Measurements from ENCODE around the gene TNK1. TPM values are rescaled to one million over a fixed set of nuclear protein-coding genes. Genes with fewer than 3 reads are reported as not detected.

The TNK1 gene
- 0.38 and 0.65 TPM in 2 replicates for total RNA-seq

DNA sequence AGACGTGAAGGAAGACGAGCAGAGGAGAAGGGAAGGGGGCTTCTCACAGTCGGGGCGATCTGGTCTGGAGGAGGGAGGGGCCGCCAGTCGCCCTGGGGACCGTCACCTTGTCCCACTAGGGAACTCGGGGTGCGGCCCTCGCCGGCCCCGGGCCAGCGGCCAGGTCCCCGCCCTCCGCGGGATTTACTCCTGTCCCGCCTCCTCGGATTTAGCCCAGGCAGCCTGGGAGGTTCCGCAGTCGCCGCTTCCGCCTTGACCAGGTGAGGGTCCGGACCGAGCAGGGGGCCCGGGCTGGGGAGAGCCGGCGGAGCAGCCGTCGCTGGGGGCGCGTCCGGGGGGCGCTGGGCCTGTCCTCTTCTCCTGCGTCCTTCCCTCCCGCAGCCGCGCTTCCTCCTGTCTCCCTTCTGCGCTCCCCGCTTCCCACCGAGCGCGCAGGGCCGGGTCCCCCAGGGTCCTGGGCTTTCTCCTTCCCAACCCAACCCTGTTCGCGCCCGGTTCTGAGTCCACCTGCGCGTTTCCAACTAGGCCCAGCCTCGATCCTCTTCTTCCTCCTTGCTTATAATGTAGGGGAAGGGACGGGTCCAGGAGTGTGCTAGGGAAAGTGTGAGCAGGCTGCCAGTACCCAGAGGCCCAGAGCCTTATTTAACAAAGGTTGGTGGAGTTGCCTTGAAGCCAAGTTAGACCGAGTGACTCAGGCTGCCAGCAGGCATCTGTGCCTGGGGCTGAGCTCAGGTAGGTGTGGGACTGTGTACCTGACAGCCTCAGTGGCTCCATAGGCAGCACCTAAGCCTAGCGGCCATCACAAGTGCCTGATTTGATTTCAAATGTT lies at the start of gene TNK1:
Gene TNK1 (plus strand): TSS at position 235 of the 829 bp plus-strand sequence. CDS start 1,838 bp downstream, outside the sequence.

DNA sequence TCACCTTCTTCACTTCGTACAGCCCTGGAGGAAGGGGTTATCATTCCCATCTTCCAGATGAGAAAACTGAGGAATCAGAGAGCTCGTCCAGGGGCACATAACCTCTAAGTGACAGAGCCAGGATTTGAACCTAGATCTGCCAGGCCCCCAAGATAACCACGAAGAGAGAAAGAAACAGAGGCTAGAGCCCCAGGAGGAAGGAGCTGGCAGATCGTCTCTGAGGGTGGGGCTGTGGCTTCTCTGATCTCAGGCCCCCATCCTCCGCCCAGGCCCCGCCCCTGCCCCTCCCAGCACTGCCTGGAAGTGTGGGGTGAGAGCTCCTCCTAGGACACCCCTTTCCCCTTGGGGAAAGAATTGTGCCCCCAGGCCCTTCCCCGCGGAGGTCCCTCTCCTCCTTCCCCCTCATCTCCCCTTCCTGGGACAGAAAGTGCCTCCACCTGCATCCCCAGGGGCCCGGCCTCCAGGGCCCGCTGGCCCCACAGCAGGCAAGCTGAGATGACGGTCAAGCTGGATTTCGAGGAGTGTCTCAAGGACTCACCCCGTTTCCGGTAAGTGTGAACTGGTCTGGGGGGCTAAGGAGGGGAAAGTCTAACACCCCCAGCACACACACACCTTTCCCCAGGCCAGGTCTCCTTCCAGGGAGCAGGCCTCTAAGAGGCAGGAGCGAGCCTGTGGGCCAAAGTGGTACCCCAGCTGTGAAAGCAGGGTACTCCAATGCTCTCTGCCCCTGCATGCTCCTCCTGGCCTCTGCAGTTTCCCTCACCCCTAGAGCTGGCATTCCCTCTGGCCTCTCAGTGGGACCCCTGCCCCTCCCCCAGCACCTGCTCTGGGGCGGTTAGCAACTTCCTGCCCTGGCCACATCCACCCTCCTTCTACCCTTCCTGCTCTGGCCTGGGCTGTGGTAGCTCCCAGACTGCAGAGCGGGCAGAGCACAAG lies 44.4 kb upstream of the TNK1 start, which contains the start of gene ACAP1:
Gene ACAP1 (plus strand): TSS at position 290 of the 936 bp plus-strand sequence. CDS start 206 bp downstream, at position 496.

DNA sequence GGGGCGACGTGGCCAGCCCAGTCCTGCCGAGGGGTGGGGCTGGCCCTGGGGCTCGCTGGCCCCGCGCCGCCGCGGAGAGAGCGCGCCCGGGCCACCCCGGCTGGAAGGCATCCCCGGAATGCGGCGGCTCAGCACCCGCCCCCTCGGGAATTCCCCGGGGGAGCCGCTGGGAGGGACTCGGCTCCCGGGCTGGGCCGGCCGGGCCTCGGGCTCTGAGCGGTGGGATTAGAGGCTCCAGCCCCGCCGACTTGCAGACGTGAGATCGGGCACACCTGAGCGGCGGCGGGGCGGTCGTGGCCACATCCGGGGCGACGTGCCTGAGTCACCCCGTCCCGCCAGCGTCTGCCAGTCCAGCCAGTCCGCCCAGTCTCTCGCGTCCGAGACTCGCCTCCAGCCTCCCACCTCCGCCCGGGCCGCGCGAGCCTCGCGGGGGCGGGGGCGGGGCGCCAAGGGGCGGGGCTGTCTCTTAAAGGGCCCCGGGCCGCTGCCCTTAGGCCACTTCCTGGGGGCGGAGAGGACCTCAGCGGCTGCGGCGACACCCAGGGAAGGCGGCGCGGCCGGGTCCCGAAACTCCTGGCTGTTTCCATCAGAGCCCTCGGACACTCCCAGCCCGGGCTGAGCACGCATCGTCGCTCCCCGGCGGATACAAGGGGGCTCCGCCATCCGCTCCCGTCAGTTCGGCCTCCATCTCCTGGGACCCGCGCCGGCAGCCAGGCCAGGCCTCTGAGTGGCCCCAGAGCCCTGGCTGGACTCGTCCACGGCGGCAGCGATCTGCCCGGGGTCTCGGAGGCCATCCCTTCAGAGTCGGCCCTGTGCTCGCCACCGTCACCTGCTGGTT lies 29.0 kb upstream of the TNK1 start, which contains the start of gene KCTD11:
Gene KCTD11 (plus strand): TSS at position 498 of the 838 bp plus-strand sequence.

DNA sequence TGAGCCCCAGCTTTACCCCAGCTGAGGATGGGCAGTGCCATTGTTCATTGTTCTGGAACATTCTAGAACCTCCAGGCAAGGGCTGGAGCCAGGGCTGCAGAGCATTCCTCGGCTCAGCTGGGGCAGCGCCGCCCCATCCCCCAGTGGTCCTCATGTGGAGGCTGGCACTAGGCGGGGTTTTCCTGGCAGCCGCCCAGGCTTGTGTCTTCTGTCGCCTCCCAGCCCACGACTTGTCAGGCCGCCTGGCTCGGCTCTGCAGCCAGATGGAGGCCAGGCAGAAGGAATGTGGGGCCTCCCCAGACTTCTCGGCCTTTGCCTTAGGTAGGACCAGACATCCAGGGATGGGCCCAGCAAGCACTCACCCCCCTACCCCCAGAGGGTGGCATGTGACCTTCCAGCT lies 25.8 kb upstream of the TNK1 start, which contains the start of gene TMEM95:
Gene TMEM95 (plus strand): TSS at position 104 of the 400 bp plus-strand sequence. CDS start 49 bp downstream, at position 153.

DNA sequence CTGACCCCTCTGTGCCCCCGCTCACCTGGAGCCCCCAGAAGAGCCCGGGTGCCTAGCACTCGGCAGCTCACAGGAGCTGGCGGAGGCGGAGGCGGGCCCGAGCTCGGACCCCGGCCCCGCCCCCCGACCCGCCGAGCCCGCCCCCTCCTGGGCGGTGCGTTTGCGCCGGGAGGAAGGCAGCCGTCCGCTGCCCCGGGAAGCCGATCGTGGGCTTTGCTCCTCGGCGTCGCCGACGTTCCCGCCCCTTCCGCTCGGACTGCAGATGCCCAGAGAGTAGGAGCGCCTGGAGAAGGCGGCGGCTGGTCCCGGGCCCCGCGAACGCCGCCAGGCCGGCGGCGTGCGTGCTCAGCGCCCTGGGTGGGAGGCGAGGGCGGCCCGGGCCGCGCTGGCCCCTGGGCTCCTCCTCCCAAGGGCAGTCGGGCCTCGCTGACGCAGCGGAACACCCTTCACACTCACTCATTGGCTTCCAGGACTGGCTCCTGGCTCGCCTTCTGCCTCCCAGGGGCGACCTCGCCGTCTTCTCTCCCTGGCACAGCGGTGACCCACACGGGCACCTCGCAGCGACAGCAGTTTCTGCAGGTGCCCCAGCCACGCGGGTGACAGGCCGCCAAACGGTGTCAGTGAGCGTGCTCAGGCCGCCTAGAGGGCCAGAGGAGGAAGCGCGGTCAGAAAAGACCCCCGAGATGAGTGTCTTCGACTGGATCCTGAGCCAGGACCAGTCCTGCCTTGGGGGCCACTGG lies 13.7 kb downstream of the TNK1 start, which contains the start of gene PLSCR3:
Gene PLSCR3 (minus strand): TSS at position 74 of the 740 bp plus-strand sequence. CDS start 415 bp downstream, outside the sequence.

DNA sequence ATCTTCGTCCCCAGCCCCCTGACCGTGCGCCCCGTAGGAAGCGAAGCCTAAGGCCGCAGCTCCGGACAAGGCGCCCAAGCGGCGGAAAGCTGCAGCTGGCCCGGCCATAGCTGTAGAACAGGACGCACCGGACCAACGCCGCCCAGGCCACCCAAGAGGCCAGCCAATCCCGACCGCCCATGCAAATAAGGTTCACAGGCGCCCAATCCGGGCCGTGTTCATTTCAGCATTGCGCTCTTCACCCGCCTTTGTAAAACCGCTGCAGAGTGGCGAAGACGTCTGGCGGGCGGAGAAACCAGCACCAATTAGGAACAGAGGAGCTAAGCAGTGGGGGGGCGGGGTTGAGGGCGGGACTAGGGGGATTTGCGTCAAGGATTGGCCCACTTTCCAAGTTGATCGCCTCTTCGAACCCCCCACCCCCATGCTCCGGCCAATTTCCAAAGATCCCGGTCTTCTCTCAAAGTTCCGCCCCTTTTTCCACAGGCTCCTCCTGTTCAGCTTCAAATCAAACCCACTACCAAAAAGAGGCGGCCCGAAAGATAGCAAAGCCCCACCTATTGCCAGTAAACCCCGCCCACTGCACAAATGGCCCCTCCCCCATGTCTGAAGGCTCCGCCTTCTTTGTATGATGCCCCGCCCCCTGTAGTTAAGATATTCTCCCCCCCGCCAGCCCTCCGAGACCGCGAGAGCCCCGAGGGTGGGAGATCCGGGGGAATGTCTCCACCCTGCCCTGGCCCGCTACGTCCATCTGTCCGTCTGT lies 23.3 kb downstream of the TNK1 start, which contains the start of gene TMEM256:
Gene TMEM256 (minus strand): TSS at position 121 of the 760 bp plus-strand sequence. CDS start 13 bp downstream, at position 108.

DNA sequence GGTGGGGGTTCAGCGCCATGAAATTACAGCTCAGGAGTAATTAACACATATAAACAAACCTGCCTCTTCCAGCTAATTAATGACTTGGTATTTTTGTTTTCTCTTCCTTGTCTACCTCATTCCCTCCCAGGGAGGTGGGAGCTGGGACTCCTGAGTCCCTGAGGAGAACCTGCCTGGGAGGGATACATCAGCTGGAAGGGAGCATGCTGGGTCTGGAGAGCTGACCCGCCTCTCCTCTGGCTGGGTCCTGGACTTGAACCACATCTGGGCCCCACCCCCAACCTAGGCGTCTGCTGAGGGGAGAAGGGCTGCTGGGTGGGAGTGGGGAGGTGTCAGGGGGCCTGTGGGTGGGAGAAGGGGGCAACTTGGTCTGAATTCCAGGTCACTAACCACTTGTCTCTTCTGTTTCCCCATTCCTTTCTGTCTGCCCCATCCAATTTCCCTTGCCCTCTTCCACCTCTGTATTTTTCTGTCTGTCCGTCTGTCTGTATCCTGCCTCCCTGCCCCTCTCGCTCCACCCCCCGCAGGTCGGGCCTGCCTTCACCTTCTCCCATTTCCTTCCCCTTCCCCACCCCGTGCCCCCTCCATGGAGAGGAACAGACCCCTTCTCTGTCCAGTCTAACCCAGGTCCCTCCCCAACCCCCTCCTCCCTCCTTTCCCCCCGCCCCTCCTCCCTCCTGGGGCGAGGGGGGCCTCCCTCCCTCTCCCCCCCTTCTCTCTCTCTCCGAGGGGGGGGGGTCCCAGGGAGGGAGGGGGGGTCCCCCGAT lies 26.8 kb downstream of the TNK1 start, which contains the start of gene NLGN2:
Gene NLGN2 (plus strand): TSS at position 361 of the 767 bp plus-strand sequence. CDS start 411 bp downstream, outside the sequence.

DNA sequence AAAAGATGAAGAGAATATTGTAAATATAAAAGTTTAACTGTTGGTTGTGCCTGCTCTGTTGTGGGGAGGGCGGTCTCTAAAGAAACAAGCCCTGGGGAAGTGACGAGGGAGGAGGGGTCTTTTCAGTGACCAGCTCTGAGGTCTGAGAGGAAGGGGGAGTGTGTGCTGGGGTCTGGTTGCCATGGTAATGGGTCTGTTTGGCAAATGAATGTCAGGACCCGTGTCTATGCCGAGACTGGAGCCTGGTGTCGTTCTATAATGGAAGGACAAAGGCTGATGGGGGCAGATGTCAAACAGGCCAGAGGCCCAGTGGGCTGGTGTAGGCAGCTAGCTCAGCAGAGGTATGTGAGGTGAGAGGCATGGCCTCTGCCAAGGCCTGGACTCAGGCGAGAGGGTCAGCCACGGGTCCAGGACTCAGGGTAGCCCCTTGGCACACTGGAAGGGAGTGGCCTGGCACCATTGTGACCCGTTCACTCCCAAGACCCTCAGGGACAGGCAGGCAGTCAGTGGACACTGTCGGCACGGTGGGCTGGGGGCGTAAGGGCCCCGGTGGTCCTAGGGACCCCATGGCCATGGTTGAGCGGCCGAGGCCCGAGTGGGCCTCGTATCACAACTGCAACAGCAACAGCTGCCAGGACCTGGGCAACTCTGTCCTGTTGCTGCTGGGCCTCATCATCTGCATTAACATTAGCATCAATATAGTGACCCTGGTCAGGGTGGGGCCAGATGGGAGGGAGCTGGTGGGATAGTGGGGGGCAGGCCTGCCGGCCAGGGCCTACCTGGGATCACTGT lies 39.1 kb downstream of the TNK1 start, which contains the start of gene SPEM1:
Gene SPEM1 (plus strand): TSS at position 506 of the 792 bp plus-strand sequence. CDS start 61 bp downstream, at position 567.

DNA sequence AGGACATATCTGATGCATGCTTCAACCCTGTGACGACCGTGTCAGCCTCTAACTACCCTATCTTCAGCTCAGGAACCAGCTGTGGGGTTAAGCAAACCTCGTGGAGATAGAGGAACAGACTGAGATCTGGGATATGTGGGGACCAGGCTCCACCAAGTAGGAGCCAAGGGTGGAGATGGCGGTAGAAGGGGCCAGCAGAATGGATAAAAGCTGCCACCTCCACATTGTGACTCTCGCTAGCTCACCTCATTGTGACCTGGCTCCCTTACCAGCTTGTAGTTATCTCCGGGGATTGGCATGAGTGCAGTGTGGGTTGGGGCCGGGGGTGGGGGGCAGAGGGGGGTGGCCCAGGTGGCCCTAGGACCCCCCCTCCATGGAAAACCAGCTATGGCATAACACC lies 44.4 kb downstream of the TNK1 start, which contains the start of gene SPEM2:
Gene SPEM2 (plus strand): TSS at position 301 of the 400 bp plus-strand sequence. CDS start 73 bp downstream, at position 374.

DNA sequence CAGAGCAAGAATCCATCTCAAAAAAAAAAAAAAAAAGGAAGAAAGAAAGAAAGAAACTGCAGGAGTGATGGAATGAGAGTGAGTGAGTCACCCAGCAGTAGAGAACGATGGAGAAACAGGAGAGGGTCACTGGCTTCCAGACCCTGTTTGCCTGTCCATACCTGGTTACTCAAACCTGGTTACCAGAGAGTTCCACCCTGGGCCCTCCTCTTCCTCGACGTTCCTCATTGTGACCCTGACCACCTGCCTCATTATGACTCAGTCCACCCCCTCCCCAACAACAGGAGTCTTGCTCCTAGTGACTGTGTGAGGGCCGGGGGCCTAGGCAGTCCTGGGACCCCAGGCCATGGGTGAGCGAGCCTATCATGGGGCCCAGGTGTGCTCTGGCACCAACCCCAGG lies 47.7 kb downstream of the TNK1 start, which contains the start of gene SPEM3:
Gene SPEM3 (plus strand): TSS at position 301 of the 400 bp plus-strand sequence. CDS start 46 bp downstream, at position 347.

Other genes with a start within 250 kb of the TNK1 start
- gene ASGR1, start 201.7 kb upstream of the TNK1 start, total RNA-seq = 10.3 and 10.8 TPM in 2 replicates
- gene DLG4, start 161.3 kb upstream of the TNK1 start, total RNA-seq = 10.7 and 23.5 TPM in 2 replicates
- 200 and 286 TPM in 2 replicates for gene ACADVL, start 161.2 kb upstream of the TNK1 start, total RNA-seq
- 54.3 and 57.8 TPM in 2 replicates for gene DVL2, start 146.6 kb upstream of the TNK1 start, total RNA-seq
- gene PHF23, start 141.6 kb upstream of the TNK1 start, total RNA-seq = 57.2 and 58.5 TPM in 2 replicates
- 229 and 455 TPM in 2 replicates for gene GABARAP, start 138.6 kb upstream of the TNK1 start, total RNA-seq
- gene CTDNEP1, start 129.4 kb upstream of the TNK1 start, total RNA-seq = 38.5 and 48.3 TPM in 2 replicates
- 36.9 and 42.9 TPM in 2 replicates for gene ELP5, start 128.9 kb upstream of the TNK1 start, total RNA-seq
- 10.8 and 13.4 TPM in 2 replicates for gene CLDN7, start 118.6 kb upstream of the TNK1 start, total RNA-seq
- 0.10 and 0.33 TPM in 2 replicates for gene SLC2A4, start 99.4 kb upstream of the TNK1 start, total RNA-seq
- 2.3 TPM in 1 of 2 replicates, not detected in the other for gene YBX2, start 86.5 kb upstream of the TNK1 start, total RNA-seq
- gene EIF5A, start 73.5 kb upstream of the TNK1 start, total RNA-seq = 949 and 999 TPM in 2 replicates
- 43.1 and 48.1 TPM in 2 replicates for gene GPS2, start 65.7 kb upstream of the TNK1 start, total RNA-seq
- gene NEURL4, start 51.8 kb upstream of the TNK1 start, total RNA-seq = 17.0 and 21.3 TPM in 2 replicates
- not detected in 2 replicates for gene ACAP1, start 44.6 kb upstream of the TNK1 start, total RNA-seq
- gene KCTD11, start 28.9 kb upstream of the TNK1 start, total RNA-seq = 2.6 and 3.6 TPM in 2 replicates
- gene TMEM95, start 25.9 kb upstream of the TNK1 start, total RNA-seq = not detected in 2 replicates
- gene PLSCR3, start 13.4 kb downstream of the TNK1 start, total RNA-seq = 27.0 and 36.3 TPM in 2 replicates
- 41.6 and 153 TPM in 2 replicates for gene TMEM256, start 23.0 kb downstream of the TNK1 start, total RNA-seq
- gene NLGN2, start 26.8 kb downstream of the TNK1 start, total RNA-seq = 4.6 and 5.2 TPM in 2 replicates
- gene SPEM1, start 39.2 kb downstream of the TNK1 start, total RNA-seq = not detected in 2 replicates
- not detected in 2 replicates for gene SPEM2, start 44.5 kb downstream of the TNK1 start, total RNA-seq
- gene SPEM3, start 47.8 kb downstream of the TNK1 start, total RNA-seq = not detected in 2 replicates
- gene TMEM102, start 54.3 kb downstream of the TNK1 start, total RNA-seq = 13.1 and 13.6 TPM in 2 replicates
- gene FGF11, start 58.4 kb downstream of the TNK1 start, total RNA-seq = 0.38 and 0.65 TPM in 2 replicates
- gene CHRNB1, start 64.0 kb downstream of the TNK1 start, total RNA-seq = 5.5 and 5.9 TPM in 2 replicates
- 26.4 and 32.3 TPM in 2 replicates for gene ZBTB4, start 98.5 kb downstream of the TNK1 start, total RNA-seq
- not detected in 2 replicates for gene SLC35G6, start 100.4 kb downstream of the TNK1 start, total RNA-seq
- 128 and 163 TPM in 2 replicates for gene POLR2A, start 103.3 kb downstream of the TNK1 start, total RNA-seq
- 16.7 and 20.2 TPM in 2 replicates for gene TNFSF12, start 168.0 kb downstream of the TNK1 start, total RNA-seq
- gene TNFSF13, start 177.7 kb downstream of the TNK1 start, total RNA-seq = 1.3 and 2.5 TPM in 2 replicates
- 78.2 and 91.8 TPM in 2 replicates for gene SENP3, start 180.8 kb downstream of the TNK1 start, total RNA-seq
- 5.5 and 7.5 TPM in 2 replicates for gene CD68, start 198.5 kb downstream of the TNK1 start, total RNA-seq
- 139 and 210 TPM in 2 replicates for gene MPDU1, start 202.8 kb downstream of the TNK1 start, total RNA-seq
- 0.33 TPM in 1 of 2 replicates, not detected in the other for gene SOX15, start 209.0 kb downstream of the TNK1 start, total RNA-seq
- 35.9 and 44.5 TPM in 2 replicates for gene FXR2, start 233.8 kb downstream of the TNK1 start, total RNA-seq
- gene SAT2, start 246.7 kb downstream of the TNK1 start, total RNA-seq = 18.3 and 25.2 TPM in 2 replicates
- gene SHBG, start 249.0 kb downstream of the TNK1 start, total RNA-seq = 0.19 TPM in 1 of 2 replicates, not detected in the other